Adrenal gland (tissue), 12 donors: ENCODE data around the gene PNLIPRP2. TPM values are rescaled to one million over a fixed set of nuclear protein-coding genes. Genes with fewer than 3 reads are reported as not detected.

Experiments
- DNase-seq, 7 donors: peaks; one replicate each; pipeline ENCODE4 v3.0.0-alpha.2; 2019 to 2020
- H3K27ac ChIP-seq, 5 donors: fragments of 200-600 bp; sonication (generic) in 4 of 5; 1 replicate in 3 of 5; 2 replicates in 2 of 5; pipeline versions ENCODE4 v1.5.1 to v1.8.0; 2016 to 2020; ENCODE audit warnings: mild to moderate bottlenecking in 1 of 5
- H3K27me3 ChIP-seq: fragments of 200-600 bp; 2 replicates; pipeline ENCODE4 v1.8.0; 2021
- H3K36me3 ChIP-seq, 2 donors: fragments of 200-600 bp; replicated peaks in 1 of 2; 1 replicate in 1 of 2; 2 replicates in 1 of 2; pipeline versions ENCODE4 v1.5.1 to v1.8.0; 2018 to 2022
- H3K4me1 ChIP-seq, 2 donors: fragments of 200-600 bp; replicated peaks in 1 of 2; 1 replicate in 1 of 2; 2 replicates in 1 of 2; pipeline versions ENCODE4 v1.5.1 to v1.8.0; 2018 to 2021
- H3K4me3 ChIP-seq, 4 donors: fragments of 200-600 bp; sonication (generic) in 3 of 4; one replicate each; pipeline ENCODE4 v1.5.1; 2016 to 2018
- H3K9me3 ChIP-seq, 3 donors: fragments of 200-600 bp; sonication (generic) in 1 of 3; replicated peaks in 1 of 3; 1 replicate in 2 of 3; 2 replicates in 1 of 3; pipeline versions ENCODE4 v1.5.1 to v1.8.0; 2016 to 2021
- POLR2A ChIP-seq, 2 donors: fragments of 450-650 bp; IDR thresholded peaks; one replicate each; pipeline ENCODE4 v1.6.1; 2017; ENCODE audit warnings: antibody characterized with exemption in 2 of 2, mild to moderate bottlenecking in 2 of 2, moderate library complexity in 1 of 2
- WGBS, 4 donors: extraction: QIAGEN DNeasy Blood & Tissue Kit in 2 of 4; methylation state at CpG; one replicate each; pipeline versions ENCODE4 v1.1.5 to v1.1.7; 2013 to 2017; 5-methylcytosine and 5-hydroxymethylcytosine counted together
- intact Hi-C, 2 donors: fragments of 100-400 bp; cut with DNase I; formaldehyde crosslinking; loops; one replicate each; pipeline versions ENCODE4 v1.14.1 to v1.15.0; 2022 to 2023
- polyA plus RNA-seq, 3 donors: library from polyadenylated mRNA; stranded (reverse); fragments of 200-250 nt in 2 of 3; fragments of 350-450 nt in 1 of 3; fragmentation: Illumina TruSeq in 1 of 3; extraction: RNeasy Lipid Tissue Mini Kit (QIAGEN cat#74804) in 1 of 3; gene quantifications; one replicate each; pipeline ENCODE4 v1.2.3, GENCODE V29; 2013 to 2014
- total RNA-seq, 9 donors: library from RNA; depleted of rRNA in 4 of 9; stranded (reverse); fragments of >200 nt in 4 of 9; fragments of 120-200 nt in 1 of 9; fragmentation: NEBNext Ultra II Directional in 1 of 9; extraction: Animal tissue kit (Norgen Biotek cat#: 25700) in 1 of 9; gene quantifications; one replicate each; pipeline versions ENCODE4 v1.1.0 to v1.2.4, GENCODE V29; 2013 to 2023
- TF ChIP-seq, protein P1 (sequence below), 6 experiments: fragments of 450-650 bp in 4 of 6; fragments of 200-600 bp in 2 of 6; sonication (generic) in 1 of 6; IDR thresholded peaks; 1 replicate in 5 of 6; 2 replicates in 1 of 6; pipeline versions ENCODE4 v1.5.1 to v1.8.0; 2016 to 2021; ENCODE audit warnings: antibody characterized with exemption in 6 of 6, mild to moderate bottlenecking in 2 of 6, moderate library complexity in 1 of 6
- donor health status: healthy with polysubstance abuse.
- donor health status: Bipolar disorder and iron deficiency.
- donor health status: DM: yes; HTN: yes; CAD: no.
- donor health status: DM: no; HTN: no; CAD: no.
- donor health status: DM: no; HTN: no; CAD: no.
- donor health status: DM: yes; HTN: yes; CAD: no.

PNLIPRP2 gene
- total and polyA plus RNA-seq, 12 donors: 0.15 to 1.1 (median 0.89) TPM; not detected in 6

DNA sequence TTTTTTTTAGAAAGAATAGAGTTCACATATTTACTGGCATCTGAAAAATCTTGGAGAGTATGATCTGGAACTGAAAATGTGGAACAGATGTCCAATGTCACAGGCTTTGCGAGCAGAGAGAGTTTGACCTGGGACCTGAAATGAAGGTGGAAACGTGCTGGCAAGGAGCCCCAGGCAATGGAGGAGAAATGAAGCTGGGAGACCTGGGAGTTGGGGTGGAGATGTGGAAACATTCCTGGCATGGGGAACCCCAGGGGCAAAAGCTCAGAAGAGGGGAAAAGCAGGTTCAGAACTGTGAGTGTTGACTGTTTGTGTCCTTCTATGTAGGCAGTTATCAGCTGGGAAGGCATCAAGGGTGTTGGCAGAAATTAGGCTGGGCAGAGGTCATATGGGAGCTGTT is 7.3 kb upstream of the PNLIPRP2 start:
- Histone ChIP-seq H3K4me3 (no peak overlapping the region), H3K9me3 (no peaks in the 10 kb centered on the region), H3K36me3 (no peaks in the 10 kb centered on the region), H3K27ac (no peak overlapping the region), H3K27me3 (no peaks in the 10 kb centered on the region), H3K4me1 (no peaks in the 10 kb centered on the region)
- WGBS, 4 donors: 75 to 87% (median 81%) methylated on average over 2 of the region's 2 CpGs
- TF ChIP-seq POLR2A (IDR thresholded peaks at IDR 0.05): no peak
- TF ChIP-seq, protein P1, sequence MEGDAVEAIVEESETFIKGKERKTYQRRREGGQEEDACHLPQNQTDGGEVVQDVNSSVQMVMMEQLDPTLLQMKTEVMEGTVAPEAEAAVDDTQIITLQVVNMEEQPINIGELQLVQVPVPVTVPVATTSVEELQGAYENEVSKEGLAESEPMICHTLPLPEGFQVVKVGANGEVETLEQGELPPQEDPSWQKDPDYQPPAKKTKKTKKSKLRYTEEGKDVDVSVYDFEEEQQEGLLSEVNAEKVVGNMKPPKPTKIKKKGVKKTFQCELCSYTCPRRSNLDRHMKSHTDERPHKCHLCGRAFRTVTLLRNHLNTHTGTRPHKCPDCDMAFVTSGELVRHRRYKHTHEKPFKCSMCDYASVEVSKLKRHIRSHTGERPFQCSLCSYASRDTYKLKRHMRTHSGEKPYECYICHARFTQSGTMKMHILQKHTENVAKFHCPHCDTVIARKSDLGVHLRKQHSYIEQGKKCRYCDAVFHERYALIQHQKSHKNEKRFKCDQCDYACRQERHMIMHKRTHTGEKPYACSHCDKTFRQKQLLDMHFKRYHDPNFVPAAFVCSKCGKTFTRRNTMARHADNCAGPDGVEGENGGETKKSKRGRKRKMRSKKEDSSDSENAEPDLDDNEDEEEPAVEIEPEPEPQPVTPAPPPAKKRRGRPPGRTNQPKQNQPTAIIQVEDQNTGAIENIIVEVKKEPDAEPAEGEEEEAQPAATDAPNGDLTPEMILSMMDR (IDR thresholded peaks at IDR 0.05): no peak
- no peak for DNase-seq
- intact Hi-C loops: no loop called here

DNA sequence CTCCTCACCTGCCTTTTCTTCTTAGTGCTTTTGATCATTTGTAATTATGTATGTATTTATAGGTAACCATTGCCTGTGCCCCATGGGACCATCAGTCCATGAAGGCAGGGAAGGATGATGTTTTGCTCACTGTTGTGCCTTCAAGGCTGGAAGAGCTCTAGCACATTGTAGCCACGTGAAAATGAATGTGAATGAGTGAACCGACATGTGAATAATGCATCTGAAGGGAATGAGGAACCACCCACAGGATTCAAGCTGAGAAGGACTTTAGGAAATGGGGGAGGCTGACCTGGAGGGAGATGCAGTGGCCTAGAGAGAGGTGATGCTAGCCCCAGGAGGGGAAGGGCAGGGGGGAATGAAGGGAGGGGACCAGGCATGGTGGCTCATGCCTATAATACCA is 6.0 kb upstream of the PNLIPRP2 start:
- Histone ChIP-seq H3K27me3 (no peaks in the 10 kb centered on the region), H3K36me3 (no peaks in the 10 kb centered on the region), H3K27ac (no peak overlapping the region), H3K9me3 (no peaks in the 10 kb centered on the region), H3K4me3 (no peak overlapping the region), H3K4me1 (no peaks in the 10 kb centered on the region)
- intact Hi-C loops: no loop called here
- TF ChIP-seq POLR2A (IDR thresholded peaks at IDR 0.05): no peak
- TF ChIP-seq, protein P1 (IDR thresholded peaks at IDR 0.05): no peak
- DNase-seq: no peak
- 46 to 61% (median 50%) methylated on average over 2 of the region's 2 CpGs for WGBS, 4 donors

DNA sequence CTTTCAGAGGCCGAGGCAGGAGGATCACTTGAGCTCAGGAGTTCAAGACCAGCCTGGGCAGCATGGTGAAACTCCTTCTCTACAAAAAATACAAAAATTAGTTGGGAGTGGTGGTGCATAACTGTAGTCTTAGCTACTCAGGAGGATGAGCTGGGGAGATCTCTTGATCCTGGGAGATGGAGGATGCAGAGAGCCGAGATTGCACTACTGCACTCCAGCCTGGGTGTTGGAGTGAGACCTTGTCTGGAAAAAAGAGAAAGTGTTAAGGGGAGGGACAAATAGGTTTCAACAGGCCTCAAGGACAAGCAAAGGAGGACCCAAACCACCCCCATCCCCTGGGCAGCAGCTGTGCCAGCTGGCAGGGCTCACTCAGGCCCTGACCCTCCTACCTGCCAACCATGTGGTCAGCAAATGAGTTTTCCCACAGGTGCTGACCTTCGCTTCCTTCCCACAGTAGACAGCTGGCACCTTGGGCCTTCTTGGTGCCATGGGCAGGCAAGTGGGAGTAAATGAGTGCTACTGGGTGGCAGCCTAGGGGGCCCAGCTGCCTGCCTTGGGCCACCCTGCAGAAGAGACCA is 5.5 kb upstream of the PNLIPRP2 start:
- no peak for DNase-seq
- H3K27ac ChIP-seq: no peak overlapping the region
- intact Hi-C loops: no loop called here
- no peak for TF ChIP-seq POLR2A (IDR thresholded peaks at IDR 0.05)
- TF ChIP-seq, protein P1 (IDR thresholded peaks at IDR 0.05): no peak
- H3K36me3 ChIP-seq: no peaks in the 10 kb centered on the region
- no peaks in the 10 kb centered on the region for H3K9me3 ChIP-seq
- H3K4me1 ChIP-seq: no peaks in the 10 kb centered on the region
- 86 to 100% (median 88%) methylated on average over 2 to 3 of the region's 3 CpGs for WGBS, 4 donors
- H3K27me3 ChIP-seq: no peaks in the 10 kb centered on the region
- H3K4me3 ChIP-seq: no peak overlapping the region

DNA sequence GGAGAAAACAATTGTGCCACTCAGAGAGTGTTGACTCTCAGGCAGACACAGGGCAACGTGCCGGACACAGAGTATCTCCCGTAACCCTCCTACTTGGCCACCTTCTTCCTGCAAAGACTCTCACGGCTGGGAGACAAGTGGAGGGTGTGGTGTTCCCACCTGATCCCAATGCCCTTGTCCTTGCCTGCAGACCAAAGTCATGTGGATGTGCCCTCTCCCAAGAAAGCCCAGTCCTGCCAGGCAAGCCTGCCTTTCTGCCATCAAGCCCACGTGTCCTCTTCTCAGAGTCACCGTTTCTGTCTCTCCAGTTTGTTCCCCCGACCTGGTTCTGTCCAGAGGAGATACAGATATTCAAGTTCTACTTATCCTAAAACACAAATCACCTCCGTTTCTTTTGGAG is 723 bp downstream of the PNLIPRP2 start:
- intact Hi-C loops: loop anchor here in 1 of 2 donors (10.0 kb wide), 1 partner anchor 63 kb away; no protein-coding TSS in a partner anchor
- Histone ChIP-seq H3K27ac (no peak overlapping the region), H3K36me3 (no peaks in the 10 kb centered on the region), H3K9me3 (no peaks in the 10 kb centered on the region), H3K27me3 (peaks cover 7% of the 10 kb centered on the region), H3K4me3 (no peak overlapping the region), H3K4me1 (no peaks in the 10 kb centered on the region)
- 77 to 94% (median 81%) methylated on average over 8 of the region's 8 CpGs for WGBS, 4 donors
- TF ChIP-seq, protein P1 (IDR thresholded peaks at IDR 0.05): no peak
- TF ChIP-seq POLR2A (IDR thresholded peaks at IDR 0.05): no peak
- peak in 1 of 7 donors; percentile 25 for DNase-seq
